Testis (tissue), 3 donors: Measurements from ENCODE around the gene TACC2. TPM values are rescaled to one million over a fixed set of nuclear protein-coding genes. Genes with fewer than 3 reads are reported as not detected.
A peak's percentile ranks its signal among the peaks of the same experiment; 100 is the strongest.

Source experiments
- DNase-seq: peaks from one replicate; pipeline ENCODE4 v3.0.0-alpha.2; 2019
- H3K27ac ChIP-seq, 2 donors: fragments of 200-600 bp; sonication (generic); one replicate each; pipeline ENCODE4 v1.5.1; 2019
- H3K27me3 ChIP-seq: fragments of 200-600 bp; sonication (generic); one replicate; pipeline ENCODE4 v1.5.1; 2019
- H3K36me3 ChIP-seq: fragments of 200-600 bp; sonication (generic); one replicate; pipeline ENCODE4 v1.5.1; 2017; ENCODE audit warnings: low read depth; ENCODE audit errors: missing control alignments
- H3K4me1 ChIP-seq: fragments of 200-600 bp; sonication (generic); one replicate; pipeline ENCODE4 v1.5.1; 2019
- H3K4me3 ChIP-seq, 2 donors: fragments of 200-600 bp; sonication (generic); one replicate each; pipeline ENCODE4 v1.5.1; 2017 to 2019
- H3K9me3 ChIP-seq: fragments of 200-600 bp; sonication (generic); one replicate; pipeline ENCODE4 v1.5.1; 2017
- CTCF ChIP-seq, 3 experiments: fragments of 450-650 bp in 2 of 3; fragments of 200-600 bp in 1 of 3; sonication (generic) in 1 of 3; IDR thresholded peaks; one replicate each; pipeline ENCODE4 v1.5.1; 2016 to 2019; ENCODE audit warnings: antibody characterized with exemption in 3 of 3, mild to moderate bottlenecking in 2 of 3, moderate library complexity in 1 of 3
- POLR2A ChIP-seq: fragments of 450-650 bp; IDR thresholded peaks from one replicate; pipeline ENCODE4 v1.6.1; 2017; ENCODE audit warnings: antibody characterized with exemption, mild to moderate bottlenecking, moderate library complexity
- WGBS, 2 donors: methylation state at CpG; one replicate each; pipeline ENCODE4 v1.1.5; 2018; 5-methylcytosine and 5-hydroxymethylcytosine counted together
- intact Hi-C: fragments of 100-400 bp; cut with DNase I; formaldehyde crosslinking; loops from one replicate; pipeline ENCODE4 v1.15.1; 2023; ENCODE audit warnings: low total_unique reads
- polyA plus RNA-seq: library from polyadenylated mRNA; stranded (reverse); fragments of 350-450 nt; fragmentation: Illumina TruSeq; extraction: RNeasy Lipid Tissue Mini Kit (QIAGEN cat#74804); gene quantifications from one replicate; pipeline ENCODE4 v1.2.3, GENCODE V29; 2014; ENCODE audit warnings: low read depth, low replicate concordance; ENCODE audit not compliant: insufficient read depth
- total RNA-seq, 2 donors: library from RNA; depleted of rRNA; stranded (reverse); fragments of >200 nt; gene quantifications; one replicate each; pipeline ENCODE4 v1.2.3, GENCODE V29; 2016

The TACC2 gene
- total and polyA plus RNA-seq, 3 donors from 2014 or later = 18.0 to 24.2 (median 21.3) TPM

GRCh38 chr10:122145113-122145512, 156.2 kb downstream of the TACC2 start:
- 98 to 100% methylated on average over 2 of the region's 2 CpGs for WGBS, 2 donors
- H3K27me3 ChIP-seq = no peaks in the 10 kb centered on the region
- no peak overlapping the region for H3K4me3 ChIP-seq
- H3K27ac ChIP-seq = no peak overlapping the region
- H3K4me1 ChIP-seq = peaks cover 10% of the 10 kb centered on the region
- no peaks in the 10 kb centered on the region for H3K36me3 ChIP-seq
- intact Hi-C loops = no loop called here
- TF ChIP-seq CTCF (IDR thresholded peaks at IDR 0.05) (no peak), POLR2A (no peak)
- DNase-seq = no peak
- H3K9me3 ChIP-seq = no peaks in the 10 kb centered on the region

GRCh38 chr10:122147663-122148062, 158.7 kb downstream of the TACC2 start:
- no peak for TF ChIP-seq CTCF (IDR thresholded peaks at IDR 0.05)
- TF ChIP-seq POLR2A = no peak
- Histone ChIP-seq H3K27me3 (no peaks in the 10 kb centered on the region), H3K27ac (no peak overlapping the region), H3K9me3 (no peaks in the 10 kb centered on the region), H3K36me3 (no peaks in the 10 kb centered on the region), H3K4me3 (no peak overlapping the region), H3K4me1 (peaks cover 6% of the 10 kb centered on the region)
- intact Hi-C loops = no loop called here
- WGBS, 2 donors = 65 to 78% methylated on average over 7 of the region's 7 CpGs
- no peak for DNase-seq

- peak overlapping the region in 1 of 2 donors; percentile 15 for H3K27ac ChIP-seq
- intact Hi-C loops = no loop called here
- H3K36me3 ChIP-seq = no peaks in the 10 kb centered on the region
- H3K27me3 ChIP-seq = no peaks in the 10 kb centered on the region
- WGBS, 2 donors = 33 to 39% methylated on average over 12 to 15 of the region's 15 CpGs
- peaks cover 6% of the 10 kb centered on the region for H3K4me1 ChIP-seq
- TF ChIP-seq POLR2A (no peak), CTCF (IDR thresholded peaks at IDR 0.05) (no peak)
- no peaks in the 10 kb centered on the region for H3K9me3 ChIP-seq
- DNase-seq = no peak
- H3K4me3 ChIP-seq = no peak overlapping the region
Observed at GRCh38 chr10:122148876-122149560, 160.1 kb downstream of the TACC2 start.

GRCh38 chr10:122149561-122150505, 160.9 kb downstream of the TACC2 start:
- WGBS, 2 donors = 35 to 48% methylated on average over 16 to 41 of the region's 41 CpGs
- peak overlapping the region in 1 of 2 donors; percentile 10 for H3K4me3 ChIP-seq
- H3K36me3 ChIP-seq = no peaks in the 10 kb centered on the region
- H3K27ac ChIP-seq = peak overlapping the region in 1 of 2 donors; percentile 15
- H3K27me3 ChIP-seq = no peaks in the 10 kb centered on the region
- H3K9me3 ChIP-seq = no peaks in the 10 kb centered on the region
- H3K4me1 ChIP-seq = peaks cover 6% of the 10 kb centered on the region
- TF ChIP-seq CTCF (IDR thresholded peaks at IDR 0.05) (no peak), POLR2A (no peak)
- no peak for DNase-seq
- intact Hi-C loops = no loop called here
